HepG2 (cell line): ENCODE measurements around the gene GRB2. TPM values are rescaled to one million over a fixed set of nuclear protein-coding genes. Genes with fewer than 3 reads are reported as not detected.

Experiments used
- ASH2L ChIP-seq: fragments of 300-600, 200-600 bp; sonication (generic); IDR thresholded peaks from 2 replicates; pipeline ENCODE4 v1.7.0; 2017; ENCODE audit warnings: low read depth, mild to moderate bottlenecking, moderate library complexity, mixed read lengths, low read length; ENCODE audit not compliant: insufficient read length
- HHEX ChIP-seq: IDR thresholded peaks from 2 replicates; pipeline ENCODE4 v1.6.1; 2016; ENCODE audit warnings: control low read depth
- KDM6A ChIP-seq: IDR thresholded peaks from 2 replicates; pipeline ENCODE4 v1.6.1; 2016; ENCODE audit warnings: low read depth
- KMT2A ChIP-seq: sonication (generic); formaldehyde crosslinking; IDR thresholded peaks from 2 replicates; pipeline ENCODE4 v1.4.0; 2020; ENCODE audit warnings: missing genetic modification reagents
- MEF2D ChIP-seq: sonication (generic); formaldehyde crosslinking; IDR thresholded peaks from 2 replicates; pipeline ENCODE4 v1.5.1; 2020; ENCODE audit warnings: mild to moderate bottlenecking, missing genetic modification reagents
- MXI1 ChIP-seq: IDR thresholded peaks from 3 replicates; pipeline ENCODE4 v1.6.1; 2012; ENCODE audit warnings: low read depth, low read length, inconsistent platforms, borderline replicate concordance
- PHF21A ChIP-seq: sonication (generic); formaldehyde crosslinking; IDR thresholded peaks from 2 replicates; pipeline ENCODE4 v1.5.0; 2020; ENCODE audit warnings: mild to moderate bottlenecking, missing genetic modification reagents
- REST ChIP-seq, 2 experiments: IDR thresholded peaks; 2 replicates each; pipeline ENCODE4 v1.6.1; 2011 to 2012; ENCODE audit warnings: low read length in 2 of 2, borderline replicate concordance in 1 of 2, low read depth in 1 of 2, mild to moderate bottlenecking in 1 of 2, moderate library complexity in 1 of 2
- SOX6 ChIP-seq, 2 experiments: fragments of 450-650 bp in 1 of 2; sonication (generic) in 1 of 2; formaldehyde crosslinking in 1 of 2; IDR thresholded peaks; 2 replicates each; pipeline versions ENCODE4 v1.4.0 to v1.6.1; 2017 to 2020; ENCODE audit warnings: antibody characterized with exemption in 1 of 2, mild to moderate bottlenecking in 1 of 2, missing genetic modification reagents in 1 of 2
- SRSF9 ChIP-seq: fragments of 200-400 bp; formaldehyde crosslinking; IDR thresholded peaks from 2 replicates; pipeline ENCODE4 v1.6.1; 2018; ENCODE audit warnings: borderline replicate concordance, mild to moderate bottlenecking, low read depth, low read length; ENCODE audit not compliant: insufficient read depth, poor library complexity, severe bottlenecking
- SYNCRIP ChIP-seq: fragments of 200-400 bp; formaldehyde crosslinking; IDR thresholded peaks from 2 replicates; pipeline ENCODE4 v1.6.1; 2018; ENCODE audit warnings: mild to moderate bottlenecking, low read depth, low read length; ENCODE audit not compliant: insufficient read depth
- THRA ChIP-seq: sonication (generic); formaldehyde crosslinking; IDR thresholded peaks from 2 replicates; pipeline ENCODE4 v1.4.0; 2020; ENCODE audit warnings: missing genetic modification reagents, borderline replicate concordance
- TP53 ChIP-seq: sonication (generic); formaldehyde crosslinking; conservative IDR thresholded peaks from 2 replicates; pipeline ENCODE4 v1.4.0; 2020; ENCODE audit warnings: missing genetic modification reagents
- XRCC5 ChIP-seq: fragments of 200-400 bp; formaldehyde crosslinking; optimal IDR thresholded peaks from 2 replicates; pipeline ENCODE3; 2017; ENCODE audit warnings: mild to moderate bottlenecking, low read length
- ZBTB7A ChIP-seq: sonication (generic); formaldehyde crosslinking; IDR thresholded peaks from 2 replicates; pipeline ENCODE4 v1.8.0; 2022; ENCODE audit warnings: mild to moderate bottlenecking, missing genetic modification reagents
- ZFP36 ChIP-seq: fragments of 150-350 bp; IDR thresholded peaks from 2 replicates; pipeline ENCODE4 v1.6.1; 2018; ENCODE audit warnings: borderline replicate concordance, low read length, low read depth; ENCODE audit not compliant: partially characterized antibody
- ZFP90 ChIP-seq: sonication (generic); formaldehyde crosslinking; IDR thresholded peaks from 2 replicates; pipeline ENCODE4 v1.8.0; 2022; ENCODE audit warnings: missing genetic modification reagents, mild to moderate bottlenecking, inconsistent platforms, borderline replicate concordance
- ZNF12 ChIP-seq: sonication (generic); formaldehyde crosslinking; IDR thresholded peaks from 2 replicates; pipeline ENCODE4 v1.5.0; 2020; ENCODE audit warnings: missing genetic modification reagents
- ZNF207 ChIP-seq: fragments of 450-650 bp; IDR thresholded peaks from 2 replicates; pipeline ENCODE4 v1.6.1; 2016; ENCODE audit warnings: antibody characterized with exemption, borderline replicate concordance
- ZNF446 ChIP-seq: sonication (generic); formaldehyde crosslinking; IDR thresholded peaks from 2 replicates; pipeline ENCODE4 v1.5.0; 2020; ENCODE audit warnings: mild to moderate bottlenecking, missing genetic modification reagents
- ZNF530 ChIP-seq: sonication (generic); formaldehyde crosslinking; IDR thresholded peaks from 2 replicates; pipeline ENCODE4 v1.5.0; 2020; ENCODE audit warnings: low read depth, mild to moderate bottlenecking, missing genetic modification reagents
- ZNF616 ChIP-seq: sonication (generic); formaldehyde crosslinking; IDR thresholded peaks from 2 replicates; pipeline ENCODE4 v1.5.0; 2020; ENCODE audit warnings: low read depth, mild to moderate bottlenecking, missing genetic modification reagents
- ZNF644 ChIP-seq: IDR thresholded peaks from 2 replicates; pipeline ENCODE4 v1.6.1; 2016; ENCODE audit warnings: low read depth
- ZNF660 ChIP-seq: sonication (generic); formaldehyde crosslinking; IDR thresholded peaks from 2 replicates; pipeline ENCODE4 v1.5.1; 2020; ENCODE audit warnings: mild to moderate bottlenecking, low read depth, missing genetic modification reagents, borderline replicate concordance
- ZNF75D ChIP-seq: sonication (generic); formaldehyde crosslinking; IDR thresholded peaks from 2 replicates; pipeline ENCODE4 v1.8.1; 2023; ENCODE audit warnings: missing genetic modification reagents, mild to moderate bottlenecking, borderline replicate concordance
- ZNF879 ChIP-seq: sonication (generic); formaldehyde crosslinking; IDR thresholded peaks from 2 replicates; pipeline ENCODE4 v1.8.1; 2023; ENCODE audit warnings: missing genetic modification reagents
- polyA plus RNA-seq, 8 experiments: library from polyadenylated mRNA; depleted of rRNA in 3 of 8; stranded (reverse) in 7 of 8; unstranded in 1 of 8; fragments of >200 nt; fragmentation: Illumina TruSeq in 4 of 8; extraction: Trizol in 4 of 8; gene quantifications; 2 replicates each; pipeline versions ENCODE4 v1.2.1 to v1.2.3, GENCODE V29; 2011 to 2016; ENCODE audit warnings: low read depth in 4 of 8, missing spikeins in 1 of 8, mixed read lengths in 1 of 8; ENCODE audit not compliant: insufficient read depth in 1 of 8
- total RNA-seq, 5 experiments: library from RNA; depleted of rRNA; stranded (reverse); fragments of >200 nt; fragmentation: Illumina TruSeq; extraction: Trizol; gene quantifications; 2 replicates each; pipeline ENCODE4 v1.2.3, GENCODE V29; 2016; ENCODE audit warnings: low read depth in 1 of 5

Gene GRB2
- total and polyA plus RNA-seq, 2 of the 13 experiments (the other 11 are each of a cell fraction or from before 2014, with no cell fraction given): 84.6 to 92.3 TPM

- TF ChIP-seq ZNF75D (CRISPR knock-in tag) (no peak), ZNF660 (CRISPR knock-in tag) (peak; percentile 77; the same call in 1 of the 2 replicates), ZNF644 (CRISPR knock-in tag) (no peak), ZNF12 (no peak), KDM6A (CRISPR knock-in tag) (no peak), PHF21A (CRISPR knock-in tag) (no peak; the same call in 1 of the 2 replicates), MEF2D (CRISPR knock-in tag) (no peak), ZNF530 (CRISPR knock-in tag) (no peak), ZFP36 (no peak), ZNF879 (CRISPR knock-in tag) (no peak; the same call in 1 of the 2 replicates), XRCC5 (peak; percentile 30), KMT2A (CRISPR knock-in tag) (peak; percentile 63; the same call in 1 of the 2 replicates), ZNF446 (CRISPR knock-in tag) (0 out of 2 replicates have a peak, but pooled peaks have one; percentile 61), SRSF9 (no peak), ZNF616 (CRISPR knock-in tag) (peak; percentile 58; the same call in 1 of the 2 replicates), SOX6 (IDR thresholded peaks at IDR 0.05) (no peak), SOX6 (CRISPR knock-in tag; IDR thresholded peaks at IDR 0.05) (peak; percentile 51), ZNF207 (no peak), SYNCRIP (no peak), ASH2L (peak; percentile 60), THRA (CRISPR knock-in tag) (no peak), ZFP90 (CRISPR knock-in tag) (peak; percentile 52; the same call in 1 of the 2 replicates), TP53 (CRISPR knock-in tag) (no peak; the same call in 1 of the 2 replicates), MXI1 (peak; percentile 87; the same call in 2 of the 3 replicates), ZBTB7A (CRISPR knock-in tag) (peak; percentile 81; the same call in 1 of the 2 replicates), REST (IDR thresholded peaks at IDR 0.05; ENCODE audit: borderline replicate concordance in 1 of 2, low read depth in 1 of 2, low read length in 2 of 2) (no peak), HHEX (CRISPR knock-in tag) (no peak)
Observed at GRCh38 chr17:75271233-75271954, 134.1 kb downstream of the GRB2 start (continued).
